CD4-positive, alpha-beta T cell treated with Interferon gamma for 1 hour (primary cell): ENCODE data around the gene BCL2L11.

ENCODE experiments used
- DNase-seq: peaks from one replicate; pipeline ENCODE4 v3.0.0-alpha.2; 2020

BCL2L11 gene

GRCh38 chr2:111118481-111118980, 2.2 kb upstream of the BCL2L11 start:
- DNase-seq, result no peak

GRCh38 chr2:111118981-111119821, 1.5 kb upstream of the BCL2L11 start:
- peak; percentile 11 for DNase-seq

- no peak for DNase-seq
Observed at GRCh38 chr2:111119822-111120252, 877 bp upstream of the BCL2L11 start.

GRCh38 chr2:111121028-111121827, 514 bp downstream of the BCL2L11 start:
- DNase-seq, result peak; percentile 19

- DNase-seq, result peak; percentile 82
Observed at GRCh38 chr2:111121828-111122630, 1.3 kb downstream of the BCL2L11 start.

GRCh38 chr2:111122631-111123421, 2.1 kb downstream of the BCL2L11 start:
- peak; percentile 38 for DNase-seq

GRCh38 chr2:111123751-111124150, 3.0 kb downstream of the BCL2L11 start:
- DNase-seq, result no peak

GRCh38 chr2:111126581-111126980, 5.9 kb downstream of the BCL2L11 start:
- DNase-seq, result no peak

GRCh38 chr2:111127351-111127750, 6.6 kb downstream of the BCL2L11 start:
- no peak for DNase-seq

- no peak for DNase-seq
Observed at GRCh38 chr2:111128096-111128495, 7.4 kb downstream of the BCL2L11 start.

GRCh38 chr2:111133603-111134002, 12.9 kb downstream of the BCL2L11 start:
- no peak for DNase-seq

- DNase-seq, result no peak
Observed at GRCh38 chr2:111134055-111134454, 13.3 kb downstream of the BCL2L11 start.

- DNase-seq, result no peak
Observed at GRCh38 chr2:111135237-111135909, 14.7 kb downstream of the BCL2L11 start.

- DNase-seq, result no peak
Observed at GRCh38 chr2:111135910-111136297, 15.2 kb downstream of the BCL2L11 start.

- DNase-seq, result no peak
Observed at GRCh38 chr2:111138839-111139238, 18.1 kb downstream of the BCL2L11 start.

GRCh38 chr2:111139637-111140317, 19.1 kb downstream of the BCL2L11 start:
- DNase-seq, result no peak

GRCh38 chr2:111140815-111141214, 20.1 kb downstream of the BCL2L11 start:
- DNase-seq, result no peak

- DNase-seq, result no peak
Observed at GRCh38 chr2:111142101-111142500, 21.4 kb downstream of the BCL2L11 start.

GRCh38 chr2:111143107-111143842, 22.6 kb downstream of the BCL2L11 start:
- DNase-seq, result no peak

- DNase-seq, result no peak
Observed at GRCh38 chr2:111143843-111144198, 23.1 kb downstream of the BCL2L11 start.
